Activated naive CD4-positive, alpha-beta T cell treated with anti-CD3 and anti-CD28 coated beads, Interleukin-2, amount 50 U/mL, for 72 hours (primary cell): ENCODE measurements around the gene HAUS5. TPM values are rescaled to one million over a fixed set of nuclear protein-coding genes. Genes with fewer than 3 reads are reported as not detected.

Experiments used
- ATAC-seq, 2 donors: fragments of 150-1000 bp; cut with Tn5 transposase; 2 replicates each; pipeline ENCODE4 v1.10.0; 2021; ENCODE audit warnings: mild to moderate bottlenecking in 2 of 2, moderate library complexity in 2 of 2
- DNase-seq, 2 donors: peaks; one replicate each; pipeline ENCODE4 v3.0.0; 2021 to 2022; ENCODE audit warnings: low spot score in 2 of 2
- H3K27ac Mint-ChIP-seq, 2 donors: one replicate each; pipeline ENCODE4 v1.8.0; 2022; ENCODE audit warnings: mild to moderate bottlenecking in 2 of 2, mixed read lengths in 2 of 2
- H3K36me3 Mint-ChIP-seq, 2 donors: one replicate each; pipeline ENCODE4 v1.8.0; 2022; ENCODE audit warnings: mixed read lengths in 2 of 2
- H3K9me3 Mint-ChIP-seq, 2 donors: one replicate each; pipeline ENCODE4 v1.8.0; 2022; ENCODE audit warnings: mixed read lengths in 2 of 2
- total RNA-seq, 2 donors: library from RNA; stranded (reverse); gene quantifications; one replicate each; pipeline ENCODE4 v1.2.3, GENCODE V29; 2022

The HAUS5 gene
- total RNA-seq, 2 donors from 2014 or later, result 44.2 to 44.5 TPM

DNA sequence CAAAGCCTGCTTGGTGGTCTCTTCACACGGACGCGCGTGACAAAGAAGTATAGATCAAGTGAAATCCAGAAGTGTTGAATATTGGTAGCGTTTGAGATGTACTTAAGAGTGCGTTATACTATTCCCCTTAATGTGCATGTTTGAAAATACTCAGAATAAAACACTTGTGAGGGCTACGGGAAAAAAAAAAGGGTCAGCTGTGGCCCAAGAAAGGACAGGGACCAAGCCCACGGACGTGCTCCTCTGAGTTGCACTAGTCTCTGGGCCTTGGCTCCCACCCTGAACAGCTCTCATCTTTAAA is 15.7 kb downstream of the HAUS5 start:
- DNase-seq, result no peak
- peak in 1 of 2 donors; percentile 31 for ATAC-seq
- H3K36me3 Mint-ChIP-seq, result peaks cover 20 to 29% of the 10 kb centered on the region in 2 donors
- no peaks in the 10 kb centered on the region for H3K9me3 Mint-ChIP-seq
- H3K27ac Mint-ChIP-seq, result peak overlapping the region; percentile 94 to 100

DNA sequence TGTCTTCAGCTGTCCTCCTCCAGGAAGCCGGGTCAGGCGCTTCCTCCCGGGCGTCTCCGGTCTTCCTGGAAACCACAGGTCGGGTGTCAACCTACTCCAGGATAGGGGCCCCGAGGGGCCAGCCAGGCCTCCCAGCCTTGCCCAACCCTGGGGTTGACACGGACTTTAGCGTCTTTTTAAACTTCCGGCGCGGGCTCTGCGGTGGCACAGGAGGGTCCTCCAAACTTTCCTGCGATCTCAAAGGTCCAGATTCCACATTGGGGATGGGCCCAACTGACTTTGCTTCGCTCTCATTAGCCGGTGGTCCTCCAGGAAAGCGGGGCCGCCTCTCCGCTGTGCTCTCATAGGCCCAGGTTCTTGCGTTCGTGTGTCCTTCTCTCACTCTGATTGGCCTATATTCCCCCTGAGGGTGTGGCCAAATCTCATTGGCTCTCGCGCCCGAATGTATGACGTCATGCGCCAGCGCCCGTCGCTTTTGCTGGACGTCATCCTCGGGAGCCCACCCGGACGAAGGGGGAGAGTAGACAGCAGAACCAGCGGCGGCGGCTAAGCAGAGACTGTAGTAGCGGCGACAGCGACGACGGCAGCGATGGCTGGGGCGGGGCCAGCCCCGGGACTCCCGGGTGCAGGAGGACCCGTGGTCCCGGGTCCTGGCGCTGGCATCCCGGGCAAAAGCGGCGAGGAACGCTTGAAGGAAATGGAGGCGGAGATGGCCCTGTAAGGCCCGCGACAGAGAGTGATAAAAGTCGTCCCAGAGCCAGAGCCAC is 16.2 kb downstream of the HAUS5 start, which contains the start of gene RBM42:
Gene RBM42 (plus strand): TSS at position 472 of the 767 bp plus-strand sequence. CDS start 118 bp downstream, at position 590.
- peak; percentile 94 to 96 for DNase-seq
- H3K36me3 Mint-ChIP-seq, result peaks cover 20 to 32% of the 10 kb centered on the region in 2 donors
- peak; percentile 100 for ATAC-seq
- no peaks in the 10 kb centered on the region for H3K9me3 Mint-ChIP-seq
- peak within 1 kb of the TSS; percentile 94 to 100 for H3K27ac Mint-ChIP-seq

GRCh38 chr19:35629332-35629633 is 16.7 kb downstream of the HAUS5 start:
- no peak for ATAC-seq

GRCh38 chr19:35633727-35634440 is 21.3 kb downstream of the HAUS5 start:
- Mint-ChIP-seq H3K9me3 (no peaks in the 10 kb centered on the region), H3K27ac (no peak overlapping the region), H3K36me3 (peaks cover 22 to 44% of the 10 kb centered on the region in 2 donors)
- DNase-seq (no peak), ATAC-seq (no peak)

More at GRCh38 chr19:35629332-35629633, 16.7 kb downstream of the HAUS5 start:
- Mint-ChIP-seq H3K27ac (peak overlapping the region; percentile 94 to 100), H3K9me3 (no peaks in the 10 kb centered on the region), H3K36me3 (peaks cover 20 to 32% of the 10 kb centered on the region in 2 donors)
- no peak for DNase-seq

DNA sequence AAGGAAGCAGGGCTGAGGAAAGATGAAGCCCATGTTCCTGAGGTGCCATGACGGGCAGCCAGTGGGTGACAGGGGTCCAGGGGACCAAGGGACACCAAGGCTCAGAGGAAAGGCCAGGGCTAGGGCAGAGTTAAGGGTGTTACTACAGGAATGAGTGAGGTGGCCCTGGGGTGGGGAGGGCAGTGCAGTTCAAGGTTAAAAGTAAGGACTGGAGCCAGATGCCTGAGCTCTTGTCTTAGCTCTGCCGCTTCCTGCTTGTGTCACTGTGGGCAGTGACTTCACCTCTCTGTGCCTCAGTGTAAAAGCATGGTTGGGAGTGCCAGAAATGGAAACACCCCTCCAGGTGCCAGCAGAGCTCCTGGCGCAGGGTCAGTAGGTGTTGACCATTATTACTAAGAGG is 24.1 kb downstream of the HAUS5 start:
- DNase-seq, result no peak
- Mint-ChIP-seq H3K9me3 (no peaks in the 10 kb centered on the region), H3K36me3 (peaks cover 13 to 32% of the 10 kb centered on the region in 2 donors), H3K27ac (peak overlapping the region; percentile 65 to 82)
- peak in 1 of 2 donors; percentile 91 for ATAC-seq

- Mint-ChIP-seq H3K9me3 (no peaks in the 10 kb centered on the region), H3K36me3 (peaks cover 13 to 26% of the 10 kb centered on the region in 2 donors), H3K27ac (peak overlapping the region in 1 of 2 donors; percentile 82)
- no peak for DNase-seq
- no peak for ATAC-seq
These were observed 24.6 kb downstream of the HAUS5 start for GRCh38 chr19:35637165-35637564.

GRCh38 chr19:35639321-35639639 is 26.7 kb downstream of the HAUS5 start:
- DNase-seq, result no peak
- no peak overlapping the region for H3K27ac Mint-ChIP-seq
- no peaks in the 10 kb centered on the region for H3K9me3 Mint-ChIP-seq
- H3K36me3 Mint-ChIP-seq, result peaks cover 13 to 17% of the 10 kb centered on the region in 2 donors
- no peak for ATAC-seq

DNA sequence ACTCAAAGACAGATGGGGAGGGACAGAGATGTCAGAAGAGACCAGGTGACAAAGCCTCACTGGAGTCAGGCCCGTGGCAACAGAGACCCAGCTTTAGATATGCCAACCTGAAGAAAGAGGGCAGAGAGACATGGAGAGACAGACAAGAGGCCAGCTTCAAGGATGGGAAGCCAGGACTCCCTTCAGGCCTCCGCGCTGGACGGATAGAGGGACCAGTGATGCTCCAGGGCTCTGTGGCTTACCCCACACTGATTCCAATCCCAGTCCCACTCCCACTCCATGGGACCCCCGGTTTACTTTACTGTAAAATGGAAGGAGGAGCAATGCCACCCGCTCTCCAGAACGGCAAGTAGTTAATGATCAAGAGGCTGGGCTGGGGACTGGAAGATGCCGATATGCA is 27.3 kb downstream of the HAUS5 start:
- Mint-ChIP-seq H3K36me3 (peaks cover 13 to 17% of the 10 kb centered on the region in 2 donors), H3K9me3 (no peaks in the 10 kb centered on the region), H3K27ac (no peak overlapping the region)
- DNase-seq, result no peak
- no peak for ATAC-seq

DNA sequence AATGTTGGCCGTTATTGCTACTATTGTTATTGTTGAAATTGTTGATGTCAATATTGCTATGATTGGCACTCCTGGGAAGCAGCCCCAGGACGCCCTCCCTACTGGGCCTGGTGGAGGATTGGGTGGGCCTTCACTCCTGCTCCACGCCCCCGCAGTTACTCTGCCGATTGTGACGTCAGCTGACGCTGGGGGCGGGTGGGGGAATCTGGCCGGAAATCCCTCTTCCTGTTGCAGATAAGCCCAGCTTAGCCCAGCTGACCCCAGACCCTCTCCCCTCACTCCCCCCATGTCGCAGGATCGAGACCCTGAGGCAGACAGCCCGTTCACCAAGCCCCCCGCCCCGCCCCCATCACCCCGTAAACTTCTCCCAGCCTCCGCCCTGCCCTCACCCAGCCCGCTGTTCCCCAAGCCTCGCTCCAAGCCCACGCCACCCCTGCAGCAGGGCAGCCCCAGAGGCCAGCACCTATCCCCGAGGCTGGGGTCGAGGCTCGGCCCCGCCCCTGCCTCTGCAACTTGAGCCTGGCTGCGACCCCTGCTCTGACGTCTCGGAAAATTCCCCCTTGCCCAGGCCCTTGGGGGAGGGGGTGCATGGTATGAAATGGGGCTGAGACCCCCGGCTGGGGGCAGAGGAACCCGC is 29.1 kb downstream of the HAUS5 start, which contains the start of gene ETV2:
Gene ETV2 (plus strand): TSS at position 231 of the 637 bp plus-strand sequence. CDS start 716 bp downstream, outside the sequence.
- ATAC-seq, result no peak
- H3K36me3 Mint-ChIP-seq, result peaks cover 6 to 8% of the 10 kb centered on the region in 2 donors
- H3K27ac Mint-ChIP-seq, result no peak within 1 kb of the TSS
- peak in 1 of 2 donors; percentile 35 for DNase-seq
- H3K9me3 Mint-ChIP-seq, result no peaks in the 10 kb centered on the region

DNA sequence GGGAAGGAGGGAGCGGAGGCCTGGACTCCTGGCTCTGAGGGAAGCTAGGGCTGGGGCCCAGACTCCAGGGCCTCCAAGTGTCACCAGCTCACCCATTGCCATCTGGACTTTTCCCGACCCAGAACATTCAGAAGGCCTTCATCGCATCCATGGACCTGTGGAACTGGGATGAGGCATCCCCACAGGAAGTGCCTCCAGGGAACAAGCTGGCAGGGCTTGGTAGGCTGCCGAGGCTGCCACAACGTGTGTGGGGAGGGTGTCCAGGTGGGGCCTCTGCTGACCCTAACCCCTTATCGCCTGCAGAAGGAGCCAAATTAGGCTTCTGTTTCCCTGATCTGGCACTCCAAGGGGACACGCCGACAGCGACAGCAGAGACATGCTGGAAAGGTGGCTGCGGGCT is 29.8 kb downstream of the HAUS5 start:
- Mint-ChIP-seq H3K27ac (no peak overlapping the region), H3K36me3 (peaks cover under 1% of the 10 kb centered on the region in 2 donors), H3K9me3 (no peaks in the 10 kb centered on the region)
- DNase-seq, result no peak
- ATAC-seq, result no peak

GRCh38 chr19:35642798-35643254 is 30.3 kb downstream of the HAUS5 start:
- Mint-ChIP-seq H3K9me3 (no peaks in the 10 kb centered on the region), H3K27ac (peak overlapping the region in 1 of 2 donors; percentile 72), H3K36me3 (no peaks in the 10 kb centered on the region)
- ATAC-seq, result no peak
- DNase-seq, result no peak

- peak; percentile 51 to 54 for ATAC-seq
- peak; percentile 84 to 90 for DNase-seq
- Mint-ChIP-seq H3K36me3 (peaks cover 4% of the 10 kb centered on the region in 2 donors), H3K9me3 (no peaks in the 10 kb centered on the region), H3K27ac (peak overlapping the region; percentile 36 to 72)
These were observed 31.0 kb downstream of the HAUS5 start for GRCh38 chr19:35643255-35644205.

DNA sequence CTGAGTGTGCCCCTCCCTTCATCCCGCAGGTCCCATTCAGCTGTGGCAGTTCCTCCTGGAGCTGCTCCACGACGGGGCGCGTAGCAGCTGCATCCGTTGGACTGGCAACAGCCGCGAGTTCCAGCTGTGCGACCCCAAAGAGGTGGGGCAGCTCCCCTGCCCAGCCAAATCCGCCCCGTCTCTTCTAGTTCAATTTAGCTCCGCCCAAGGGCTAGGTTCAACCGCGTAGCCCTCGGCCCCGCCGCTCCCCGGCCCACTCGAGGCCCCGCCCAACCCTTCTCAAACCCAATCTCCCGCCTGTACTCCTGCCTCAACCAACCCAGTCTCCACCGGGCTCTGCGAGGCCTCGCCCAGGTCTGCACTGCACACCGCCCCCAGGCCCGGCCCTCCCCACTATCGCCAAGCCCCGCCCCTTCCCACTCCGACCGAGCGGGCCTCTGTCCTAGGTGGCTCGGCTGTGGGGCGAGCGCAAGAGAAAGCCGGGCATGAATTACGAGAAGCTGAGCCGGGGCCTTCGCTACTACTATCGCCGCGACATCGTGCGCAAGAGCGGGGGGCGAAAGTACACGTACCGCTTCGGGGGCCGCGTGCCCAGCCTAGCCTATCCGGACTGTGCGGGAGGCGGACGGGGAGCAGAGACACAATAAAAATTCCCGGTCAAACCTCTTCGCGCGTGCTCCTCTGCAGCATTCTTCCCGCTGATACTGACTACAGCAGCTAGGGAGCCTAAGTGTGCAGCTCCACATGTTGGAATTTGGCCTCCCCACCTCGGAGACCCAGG is 31.9 kb downstream of the HAUS5 start:
- Mint-ChIP-seq H3K9me3 (no peaks in the 10 kb centered on the region), H3K27ac (peak overlapping the region; percentile 72 to 95), H3K36me3 (peaks cover 10 to 11% of the 10 kb centered on the region in 2 donors)
- DNase-seq (peak; percentile 94 to 96), ATAC-seq (peak; percentile 83 to 85)

GRCh38 chr19:35644987-35645679 is 32.6 kb downstream of the HAUS5 start:
- H3K36me3 Mint-ChIP-seq, result peaks cover 10 to 11% of the 10 kb centered on the region in 2 donors
- no peaks in the 10 kb centered on the region for H3K9me3 Mint-ChIP-seq
- ATAC-seq, result peak; percentile 10 to 32
- H3K27ac Mint-ChIP-seq, result peak overlapping the region; percentile 72 to 95
- DNase-seq, result peak; percentile 80 to 89
